Left lung (tissue), 10 donors: ENCODE data around the gene SCOC. TPM values are rescaled to one million over a fixed set of nuclear protein-coding genes. Genes with fewer than 3 reads are reported as not detected.

ENCODE experiments used
- ATAC-seq: fragments of 200-7000 bp; cut with Tn5 transposase; one replicate; pipeline ENCODE4 v1.9.1; 2020; ENCODE audit warnings: moderate library complexity
- DNase-seq, 4 donors: peaks; one replicate each; pipeline ENCODE4 v3.0.0-alpha.2; 2013 to 2020
- H3K27ac ChIP-seq, 2 donors: fragments of 200-600 bp; sonication (generic) in 1 of 2; one replicate each; pipeline versions ENCODE4 v1.5.0 to v1.8.0; 2020 to 2021
- H3K27me3 ChIP-seq, 2 donors: fragments of 200-600 bp; sonication (generic) in 1 of 2; one replicate each; pipeline versions ENCODE4 v1.5.0 to v1.8.0; 2020 to 2021
- H3K36me3 ChIP-seq, 2 donors: fragments of 200-600 bp; sonication (generic) in 1 of 2; one replicate each; pipeline versions ENCODE4 v1.5.0 to v1.8.0; 2020 to 2021
- H3K4me1 ChIP-seq, 2 donors: fragments of 200-600 bp; one replicate each; pipeline ENCODE4 v1.8.0; 2021
- H3K4me3 ChIP-seq, 2 donors: fragments of 200-600 bp; sonication (generic) in 1 of 2; one replicate each; pipeline versions ENCODE4 v1.5.0 to v1.8.0; 2020 to 2021; ENCODE audit warnings: mild to moderate bottlenecking in 1 of 2
- H3K9me3 ChIP-seq, 2 donors: fragments of 200-600 bp; sonication (generic) in 1 of 2; one replicate each; pipeline versions ENCODE4 v1.5.0 to v1.8.0; 2020 to 2021
- intact Hi-C, 2 donors: fragments of 100-400 bp; cut with DNase I; formaldehyde crosslinking; loops; one replicate each; pipeline versions ENCODE4 v1.11.2 to v1.14.2; 2022
- polyA plus RNA-seq, 6 donors: library from polyadenylated mRNA; unstranded; fragments of 120-200 nt; gene quantifications; one replicate each; pipeline ENCODE4 v1.2.1, GENCODE V29; 2013; ENCODE audit not compliant: insufficient read length in 6 of 6
- total RNA-seq, 2 donors: library from RNA; stranded (reverse); fragmentation: NEBNext Ultra II Directional; extraction: Animal tissue kit (Norgen Biotek cat#: 25700); gene quantifications; one replicate each; pipeline ENCODE4 v1.2.1, GENCODE V29; 2021
- TF ChIP-seq, protein P1 (sequence below), 2 donors: fragments of 200-600 bp; sonication (generic) in 1 of 2; IDR thresholded peaks; one replicate each; pipeline versions ENCODE4 v1.5.0 to v1.8.0; 2021; ENCODE audit warnings: antibody characterized with exemption in 2 of 2
- donor health status: DM: no; HTN: yes; CAD: no.
- donor health status: DM: no; HTN: no; CAD: no.

Gene SCOC
- total and polyA plus RNA-seq, 8 donors: 43.9 to 91.5 (median 83.3) TPM

DNA sequence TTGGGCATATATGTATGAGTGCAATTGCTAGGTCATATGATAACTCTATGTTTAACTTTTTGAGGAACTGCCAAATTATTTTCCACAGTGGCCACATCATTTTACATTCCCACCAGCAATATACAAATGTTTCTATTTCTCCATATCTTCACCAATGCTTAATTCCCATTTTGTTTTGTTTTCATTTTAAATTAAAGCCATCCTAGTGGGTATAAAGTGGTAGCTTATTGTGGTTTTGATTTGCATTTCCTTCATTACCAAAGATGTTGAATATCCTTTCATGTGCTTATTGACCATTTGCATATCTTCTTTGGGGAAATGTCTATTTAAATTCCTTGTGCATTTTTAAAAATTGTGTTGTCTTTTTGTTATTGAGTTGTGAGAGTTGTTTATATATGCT lies 36.7 kb upstream of the SCOC start:
- H3K27ac ChIP-seq: no peak overlapping the region
- no peak for ATAC-seq
- TF ChIP-seq, protein P1, sequence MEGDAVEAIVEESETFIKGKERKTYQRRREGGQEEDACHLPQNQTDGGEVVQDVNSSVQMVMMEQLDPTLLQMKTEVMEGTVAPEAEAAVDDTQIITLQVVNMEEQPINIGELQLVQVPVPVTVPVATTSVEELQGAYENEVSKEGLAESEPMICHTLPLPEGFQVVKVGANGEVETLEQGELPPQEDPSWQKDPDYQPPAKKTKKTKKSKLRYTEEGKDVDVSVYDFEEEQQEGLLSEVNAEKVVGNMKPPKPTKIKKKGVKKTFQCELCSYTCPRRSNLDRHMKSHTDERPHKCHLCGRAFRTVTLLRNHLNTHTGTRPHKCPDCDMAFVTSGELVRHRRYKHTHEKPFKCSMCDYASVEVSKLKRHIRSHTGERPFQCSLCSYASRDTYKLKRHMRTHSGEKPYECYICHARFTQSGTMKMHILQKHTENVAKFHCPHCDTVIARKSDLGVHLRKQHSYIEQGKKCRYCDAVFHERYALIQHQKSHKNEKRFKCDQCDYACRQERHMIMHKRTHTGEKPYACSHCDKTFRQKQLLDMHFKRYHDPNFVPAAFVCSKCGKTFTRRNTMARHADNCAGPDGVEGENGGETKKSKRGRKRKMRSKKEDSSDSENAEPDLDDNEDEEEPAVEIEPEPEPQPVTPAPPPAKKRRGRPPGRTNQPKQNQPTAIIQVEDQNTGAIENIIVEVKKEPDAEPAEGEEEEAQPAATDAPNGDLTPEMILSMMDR (IDR thresholded peaks at IDR 0.05): no peak
- intact Hi-C loops: no loop called here
- DNase-seq: no peak
- no peaks in the 10 kb centered on the region for H3K9me3 ChIP-seq
- H3K27me3 ChIP-seq: no peaks in the 10 kb centered on the region
- no peaks in the 10 kb centered on the region for H3K36me3 ChIP-seq
- H3K4me3 ChIP-seq: no peak overlapping the region
- no peaks in the 10 kb centered on the region for H3K4me1 ChIP-seq

DNA sequence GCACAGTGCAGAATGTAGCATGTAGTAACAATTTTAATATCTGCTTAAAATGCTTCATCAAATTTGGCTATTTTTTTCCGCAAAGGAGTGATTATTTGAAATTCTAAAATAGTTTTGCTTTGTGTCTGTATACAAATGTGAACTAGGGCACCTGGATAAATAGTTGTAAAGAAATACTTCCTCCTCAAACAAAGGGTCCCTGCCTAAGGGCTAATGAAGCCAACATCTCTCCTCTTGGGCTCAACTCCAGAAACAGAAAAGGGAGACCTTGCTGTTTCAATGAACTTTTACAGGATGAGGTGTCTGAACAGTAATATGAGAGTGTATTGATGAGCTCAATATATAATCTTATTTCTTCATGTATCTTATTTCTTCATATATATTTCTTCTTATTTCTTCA lies 30.8 kb upstream of the SCOC start:
- TF ChIP-seq, protein P1 (IDR thresholded peaks at IDR 0.05): no peak
- Histone ChIP-seq H3K4me3 (no peak overlapping the region), H3K4me1 (no peaks in the 10 kb centered on the region), H3K36me3 (no peaks in the 10 kb centered on the region), H3K27me3 (no peaks in the 10 kb centered on the region), H3K9me3 (no peaks in the 10 kb centered on the region), H3K27ac (no peak overlapping the region)
- no peak for ATAC-seq
- DNase-seq: no peak
- intact Hi-C loops: no loop called here

DNA sequence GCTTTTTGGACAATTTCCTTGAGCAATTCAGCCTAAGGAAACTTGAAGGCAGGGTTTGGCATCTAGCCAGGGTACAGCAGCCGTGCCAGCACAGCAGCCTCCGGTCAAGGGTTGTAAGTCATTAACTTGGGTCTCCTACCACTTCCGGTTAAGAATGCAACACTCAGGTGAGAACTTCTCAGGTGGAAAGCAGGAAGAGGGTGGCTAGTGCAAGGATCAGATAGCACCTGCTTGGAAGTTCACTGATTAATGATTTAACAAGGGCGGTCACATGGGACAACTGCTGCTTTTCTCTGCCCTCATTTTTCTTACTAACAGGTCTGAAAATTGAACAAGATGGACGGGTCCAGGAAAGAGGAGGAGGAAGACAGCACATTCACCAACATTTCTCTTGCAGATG lies 30.1 kb upstream of the SCOC start:
- H3K36me3 ChIP-seq: no peaks in the 10 kb centered on the region
- no peak overlapping the region for H3K27ac ChIP-seq
- peak; percentile 92 for ATAC-seq
- no peaks in the 10 kb centered on the region for H3K9me3 ChIP-seq
- TF ChIP-seq, protein P1 (IDR thresholded peaks at IDR 0.05): no peak
- DNase-seq: peak; percentile 49 to 82 (median 69)
- intact Hi-C loops: no loop called here
- no peak overlapping the region for H3K4me3 ChIP-seq
- no peaks in the 10 kb centered on the region for H3K27me3 ChIP-seq
- no peaks in the 10 kb centered on the region for H3K4me1 ChIP-seq

DNA sequence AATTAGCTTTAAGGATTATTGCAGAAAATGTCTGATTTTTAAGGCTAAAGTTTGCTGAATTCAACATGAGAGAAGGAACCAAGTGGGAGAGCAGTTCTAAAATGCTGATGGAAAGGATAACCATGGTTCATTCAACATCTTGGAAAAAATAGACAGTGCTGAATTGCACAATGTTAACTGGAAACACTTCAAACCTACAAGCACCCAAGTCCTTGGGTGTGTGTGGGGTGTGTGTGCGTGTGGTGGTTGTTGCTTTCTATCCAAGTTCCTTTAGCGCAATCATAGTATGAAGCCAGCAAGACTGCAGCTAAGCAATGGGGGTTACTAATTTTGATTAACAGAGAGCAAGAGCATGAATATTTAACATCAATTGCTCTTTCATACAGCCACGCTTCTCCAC lies 29.3 kb upstream of the SCOC start:
- no peak overlapping the region for H3K4me3 ChIP-seq
- intact Hi-C loops: no loop called here
- TF ChIP-seq, protein P1 (IDR thresholded peaks at IDR 0.05): no peak
- no peak for DNase-seq
- no peak overlapping the region for H3K27ac ChIP-seq
- peak; percentile 62 for ATAC-seq
- no peaks in the 10 kb centered on the region for H3K36me3 ChIP-seq
- H3K27me3 ChIP-seq: no peaks in the 10 kb centered on the region
- no peaks in the 10 kb centered on the region for H3K4me1 ChIP-seq
- H3K9me3 ChIP-seq: no peaks in the 10 kb centered on the region

DNA sequence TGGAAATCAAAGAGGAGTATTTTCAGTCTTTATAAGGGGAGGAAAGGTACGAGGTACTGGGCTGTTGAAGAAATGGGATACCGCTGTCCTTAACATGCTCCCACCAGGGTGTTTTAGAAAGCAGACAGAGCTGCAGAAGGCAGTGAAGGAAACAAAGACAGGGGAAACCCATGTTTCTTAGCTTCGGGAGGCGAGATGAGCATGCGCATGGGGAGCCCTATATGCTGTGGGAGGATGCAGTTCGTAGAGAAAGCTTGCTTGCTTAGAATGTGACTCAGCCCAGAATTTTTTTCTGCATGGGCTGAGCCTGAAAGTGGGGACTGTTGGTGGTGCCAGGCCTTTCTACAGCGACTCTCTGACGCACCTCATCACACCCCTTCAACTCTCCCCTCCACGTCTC lies 28.8 kb upstream of the SCOC start:
- H3K4me1 ChIP-seq: no peaks in the 10 kb centered on the region
- H3K27ac ChIP-seq: no peak overlapping the region
- no peak for DNase-seq
- H3K9me3 ChIP-seq: no peaks in the 10 kb centered on the region
- no peaks in the 10 kb centered on the region for H3K36me3 ChIP-seq
- intact Hi-C loops: no loop called here
- no peak overlapping the region for H3K4me3 ChIP-seq
- no peaks in the 10 kb centered on the region for H3K27me3 ChIP-seq
- ATAC-seq: no peak
- TF ChIP-seq, protein P1 (IDR thresholded peaks at IDR 0.05): no peak
